Measurements from ENCODE around the gene TMEM242. TPM values are rescaled to one million over a fixed set of nuclear protein-coding genes. Genes with fewer than 3 reads are reported as not detected.

TMEM242 gene
- polyA plus RNA-seq, 1 of the 3 experiments (the other 2 are of a cell fraction) = 7.4 TPM

DNA sequence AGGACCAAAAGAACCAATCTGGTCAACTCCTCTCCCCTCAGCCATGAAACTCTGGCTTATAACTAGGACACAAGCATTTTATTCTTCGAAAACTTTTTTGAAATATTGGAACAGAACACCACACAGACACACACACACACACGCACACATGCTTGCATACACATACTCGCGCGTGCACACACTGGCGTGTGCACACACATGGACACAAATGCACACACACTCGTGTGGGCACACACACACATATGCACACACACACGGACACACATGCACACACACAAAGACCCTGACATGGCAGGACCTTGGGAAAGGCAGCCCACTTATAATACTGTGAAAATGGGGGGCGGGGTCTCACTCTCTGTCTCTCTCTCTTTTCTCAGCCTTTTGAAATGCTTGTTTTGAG is 63.9 kb downstream of the TMEM242 start:
- no peak overlapping the region for H2AFZ ChIP-seq (ENCODE audit: low read depth)
- ChIA-PET CTCF (interaction anchor here (2.1 kb wide), 1 partner anchor 15 kb away, joined by 7 read pairs; no protein-coding TSS in a partner anchor), POLR2A (no interaction called here)

More for the DNA sequence above, 63.9 kb downstream of the TMEM242 start:
- H3K36me3 ChIP-seq (replicated peaks in 1 of 2; ENCODE audit: control insufficient read depth in 1 of 2, insufficient read depth in 2 of 2, low read length in 1 of 2) = no peaks in the 10 kb centered on the region
- DNase-seq = no peak
- H3F3A ChIP-seq (replicated peaks; ENCODE audit: insufficient read depth) = no peaks in the 10 kb centered on the region
- H3K79me2 ChIP-seq (ENCODE audit: insufficient read depth) = no peaks in the 10 kb centered on the region
- no peak overlapping the region for H3K9ac ChIP-seq
- H3K4me2 ChIP-seq = no peak overlapping the region
- no peaks in the 10 kb centered on the region for H3K4me1 ChIP-seq (ENCODE audit: control insufficient read depth in 1 of 2, insufficient read depth in 2 of 2, low read depth in 1 of 2, low read length in 1 of 2)
- H3K4me3 ChIP-seq (ENCODE audit: low read depth in 2 of 2, low read length in 1 of 2) = no peak overlapping the region
- no peaks in the 10 kb centered on the region for H4K20me1 ChIP-seq (ENCODE audit: insufficient read depth)
- 74% methylated on average over 9 of the region's 9 CpGs for WGBS (ENCODE audit: low lambda C conversion rate)
- no peak overlapping the region for H3K27ac ChIP-seq (ENCODE audit: low read depth in 2 of 2, low read length in 1 of 2)
- TF ChIP-seq, protein P1, sequence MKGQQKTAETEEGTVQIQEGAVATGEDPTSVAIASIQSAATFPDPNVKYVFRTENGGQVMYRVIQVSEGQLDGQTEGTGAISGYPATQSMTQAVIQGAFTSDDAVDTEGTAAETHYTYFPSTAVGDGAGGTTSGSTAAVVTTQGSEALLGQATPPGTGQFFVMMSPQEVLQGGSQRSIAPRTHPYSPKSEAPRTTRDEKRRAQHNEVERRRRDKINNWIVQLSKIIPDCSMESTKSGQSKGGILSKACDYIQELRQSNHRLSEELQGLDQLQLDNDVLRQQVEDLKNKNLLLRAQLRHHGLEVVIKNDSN (IDR thresholded peaks at IDR 0.05; ENCODE audit: borderline replicate concordance, low read depth) = no peak
- TF ChIP-seq FOSL2 (IDR thresholded peaks at IDR 0.05; ENCODE audit: borderline replicate concordance, low read depth) (no peak), RAD21 (IDR thresholded peaks at IDR 0.05; ENCODE audit: low read length) (no peak), TAF1 (IDR thresholded peaks at IDR 0.05; ENCODE audit: borderline replicate concordance, low read depth, low read length) (no peak), NRF1 (IDR thresholded peaks at IDR 0.05; ENCODE audit: low read depth, low read length) (no peak), SMC3 (IDR thresholded peaks at IDR 0.05; ENCODE audit: low read depth, low read length) (no peak), RCOR1 (IDR thresholded peaks at IDR 0.05; ENCODE audit: low read length) (no peak), RFX5 (IDR thresholded peaks at IDR 0.05; ENCODE audit: low read length) (no peak), RXRA (IDR thresholded peaks at IDR 0.05; ENCODE audit: borderline replicate concordance, low read depth) (no peak), JUND (IDR thresholded peaks at IDR 0.05) (no peak), EP300 (IDR thresholded peaks at IDR 0.05; ENCODE audit: borderline replicate concordance in 1 of 2, low read depth in 1 of 2, low read length in 1 of 2) (no peak), YY1 (IDR thresholded peaks at IDR 0.05; ENCODE audit: low read depth) (no peak)
- TF ChIP-seq, protein P2, sequence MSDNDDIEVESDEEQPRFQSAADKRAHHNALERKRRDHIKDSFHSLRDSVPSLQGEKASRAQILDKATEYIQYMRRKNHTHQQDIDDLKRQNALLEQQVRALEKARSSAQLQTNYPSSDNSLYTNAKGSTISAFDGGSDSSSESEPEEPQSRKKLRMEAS (IDR thresholded peaks at IDR 0.05; ENCODE audit: low read depth) = no peak
- TF ChIP-seq, protein P3, sequence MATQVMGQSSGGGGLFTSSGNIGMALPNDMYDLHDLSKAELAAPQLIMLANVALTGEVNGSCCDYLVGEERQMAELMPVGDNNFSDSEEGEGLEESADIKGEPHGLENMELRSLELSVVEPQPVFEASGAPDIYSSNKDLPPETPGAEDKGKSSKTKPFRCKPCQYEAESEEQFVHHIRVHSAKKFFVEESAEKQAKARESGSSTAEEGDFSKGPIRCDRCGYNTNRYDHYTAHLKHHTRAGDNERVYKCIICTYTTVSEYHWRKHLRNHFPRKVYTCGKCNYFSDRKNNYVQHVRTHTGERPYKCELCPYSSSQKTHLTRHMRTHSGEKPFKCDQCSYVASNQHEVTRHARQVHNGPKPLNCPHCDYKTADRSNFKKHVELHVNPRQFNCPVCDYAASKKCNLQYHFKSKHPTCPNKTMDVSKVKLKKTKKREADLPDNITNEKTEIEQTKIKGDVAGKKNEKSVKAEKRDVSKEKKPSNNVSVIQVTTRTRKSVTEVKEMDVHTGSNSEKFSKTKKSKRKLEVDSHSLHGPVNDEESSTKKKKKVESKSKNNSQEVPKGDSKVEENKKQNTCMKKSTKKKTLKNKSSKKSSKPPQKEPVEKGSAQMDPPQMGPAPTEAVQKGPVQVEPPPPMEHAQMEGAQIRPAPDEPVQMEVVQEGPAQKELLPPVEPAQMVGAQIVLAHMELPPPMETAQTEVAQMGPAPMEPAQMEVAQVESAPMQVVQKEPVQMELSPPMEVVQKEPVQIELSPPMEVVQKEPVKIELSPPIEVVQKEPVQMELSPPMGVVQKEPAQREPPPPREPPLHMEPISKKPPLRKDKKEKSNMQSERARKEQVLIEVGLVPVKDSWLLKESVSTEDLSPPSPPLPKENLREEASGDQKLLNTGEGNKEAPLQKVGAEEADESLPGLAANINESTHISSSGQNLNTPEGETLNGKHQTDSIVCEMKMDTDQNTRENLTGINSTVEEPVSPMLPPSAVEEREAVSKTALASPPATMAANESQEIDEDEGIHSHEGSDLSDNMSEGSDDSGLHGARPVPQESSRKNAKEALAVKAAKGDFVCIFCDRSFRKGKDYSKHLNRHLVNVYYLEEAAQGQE (IDR thresholded peaks at IDR 0.05; ENCODE audit: low read depth, low read length) = no peak
- TF ChIP-seq, protein P4, sequence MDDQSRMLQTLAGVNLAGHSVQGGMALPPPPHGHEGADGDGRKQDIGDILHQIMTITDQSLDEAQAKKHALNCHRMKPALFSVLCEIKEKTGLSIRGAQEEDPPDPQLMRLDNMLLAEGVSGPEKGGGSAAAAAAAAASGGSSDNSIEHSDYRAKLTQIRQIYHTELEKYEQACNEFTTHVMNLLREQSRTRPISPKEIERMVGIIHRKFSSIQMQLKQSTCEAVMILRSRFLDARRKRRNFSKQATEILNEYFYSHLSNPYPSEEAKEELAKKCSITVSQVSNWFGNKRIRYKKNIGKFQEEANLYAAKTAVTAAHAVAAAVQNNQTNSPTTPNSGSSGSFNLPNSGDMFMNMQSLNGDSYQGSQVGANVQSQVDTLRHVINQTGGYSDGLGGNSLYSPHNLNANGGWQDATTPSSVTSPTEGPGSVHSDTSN (IDR thresholded peaks at IDR 0.05) = no peak
- TF ChIP-seq, protein P5, sequence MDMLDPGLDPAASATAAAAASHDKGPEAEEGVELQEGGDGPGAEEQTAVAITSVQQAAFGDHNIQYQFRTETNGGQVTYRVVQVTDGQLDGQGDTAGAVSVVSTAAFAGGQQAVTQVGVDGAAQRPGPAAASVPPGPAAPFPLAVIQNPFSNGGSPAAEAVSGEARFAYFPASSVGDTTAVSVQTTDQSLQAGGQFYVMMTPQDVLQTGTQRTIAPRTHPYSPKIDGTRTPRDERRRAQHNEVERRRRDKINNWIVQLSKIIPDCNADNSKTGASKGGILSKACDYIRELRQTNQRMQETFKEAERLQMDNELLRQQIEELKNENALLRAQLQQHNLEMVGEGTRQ (IDR thresholded peaks at IDR 0.05; ENCODE audit: borderline replicate concordance, low read depth, low read length) = no peak
- no peaks in the 10 kb centered on the region; the same call in 1 of the 2 replicates for H3K27me3 ChIP-seq (ENCODE audit: insufficient read depth)
- H3K9me2 ChIP-seq = no peaks in the 10 kb centered on the region
- H3K9me3 ChIP-seq = no peaks in the 10 kb centered on the region
